Nephron progenitor cell (in vitro differentiated cells): ENCODE measurements around the gene EPS8.

Source experiments
- DNase-seq: peaks from one replicate; pipeline ENCODE4 v3.0.0; 2021
- H3K27ac Mint-ChIP-seq: 2 replicates; pipeline ENCODE4 v1.8.0; 2021; ENCODE audit warnings: mild to moderate bottlenecking, moderate library complexity, mixed read lengths
- H3K27me3 Mint-ChIP-seq: 2 replicates; pipeline ENCODE4 v1.8.0; 2021; ENCODE audit warnings: mild to moderate bottlenecking, low read depth, mixed read lengths; ENCODE audit not compliant: poor library complexity
- H3K36me3 Mint-ChIP-seq: 2 replicates; pipeline ENCODE4 v1.8.0; 2021; ENCODE audit warnings: low read depth, mixed read lengths
- H3K4me1 Mint-ChIP-seq: 2 replicates; pipeline ENCODE4 v1.8.0; 2021; ENCODE audit warnings: mixed read lengths
- H3K4me3 Mint-ChIP-seq: 2 replicates; pipeline ENCODE4 v1.8.0; 2021; ENCODE audit warnings: mild to moderate bottlenecking, moderate library complexity, mixed read lengths
- H3K9me3 Mint-ChIP-seq: 2 replicates; pipeline ENCODE4 v1.8.0; 2021; ENCODE audit warnings: mild to moderate bottlenecking, moderate library complexity, mixed read lengths
- CTCF ChIP-seq: fragments of 200-600 bp; sonication (generic); IDR thresholded peaks from 2 replicates; pipeline ENCODE4 v1.5.0; 2021; ENCODE audit warnings: antibody characterized with exemption

The EPS8 gene

GRCh38 chr12:15634010-15634683, 155.0 kb downstream of the EPS8 start:
- no peaks in the 10 kb centered on the region for H3K9me3 Mint-ChIP-seq
- H3K27ac Mint-ChIP-seq = no peak overlapping the region
- TF ChIP-seq CTCF = no peak
- H3K4me3 Mint-ChIP-seq = no peak overlapping the region
- no peaks in the 10 kb centered on the region for H3K27me3 Mint-ChIP-seq
- peaks cover 20% of the 10 kb centered on the region for H3K4me1 Mint-ChIP-seq
- no peak for DNase-seq
- H3K36me3 Mint-ChIP-seq = no peaks in the 10 kb centered on the region

GRCh38 chr12:15633201-15633600, 156.0 kb downstream of the EPS8 start:
- DNase-seq = no peak
- no peaks in the 10 kb centered on the region for H3K9me3 Mint-ChIP-seq
- peaks cover 29% of the 10 kb centered on the region for H3K4me1 Mint-ChIP-seq
- no peaks in the 10 kb centered on the region for H3K27me3 Mint-ChIP-seq
- no peak overlapping the region for H3K4me3 Mint-ChIP-seq
- H3K27ac Mint-ChIP-seq = no peak overlapping the region
- no peak for TF ChIP-seq CTCF
- no peaks in the 10 kb centered on the region for H3K36me3 Mint-ChIP-seq

GRCh38 chr12:15632708-15633107, 156.5 kb downstream of the EPS8 start:
- Mint-ChIP-seq H3K27me3 (no peaks in the 10 kb centered on the region), H3K27ac (no peak overlapping the region), H3K9me3 (no peaks in the 10 kb centered on the region)

GRCh38 chr12:15631007-15631715, 158.0 kb downstream of the EPS8 start:
- Mint-ChIP-seq H3K9me3 (no peaks in the 10 kb centered on the region), H3K4me1 (peaks cover 32% of the 10 kb centered on the region), H3K27me3 (no peaks in the 10 kb centered on the region), H3K36me3 (no peaks in the 10 kb centered on the region), H3K27ac (no peak overlapping the region), H3K4me3 (no peak overlapping the region)
- DNase-seq = no peak
- TF ChIP-seq CTCF = no peak

More at GRCh38 chr12:15632708-15633107, 156.5 kb downstream of the EPS8 start:
- no peak for DNase-seq
- Mint-ChIP-seq H3K4me1 (peaks cover 32% of the 10 kb centered on the region), H3K4me3 (no peak overlapping the region), H3K36me3 (no peaks in the 10 kb centered on the region)
- no peak for TF ChIP-seq CTCF

GRCh38 chr12:15629761-15630160, 159.4 kb downstream of the EPS8 start:
- Mint-ChIP-seq H3K4me3 (no peak overlapping the region), H3K4me1 (peaks cover 32% of the 10 kb centered on the region), H3K9me3 (no peaks in the 10 kb centered on the region), H3K27me3 (no peaks in the 10 kb centered on the region), H3K27ac (no peak overlapping the region), H3K36me3 (no peaks in the 10 kb centered on the region)
- no peak for DNase-seq
- TF ChIP-seq CTCF = no peak

- no peak overlapping the region for H3K4me3 Mint-ChIP-seq
- peaks cover 32% of the 10 kb centered on the region for H3K4me1 Mint-ChIP-seq
- H3K27me3 Mint-ChIP-seq = no peaks in the 10 kb centered on the region
- DNase-seq = no peak
- H3K9me3 Mint-ChIP-seq = no peaks in the 10 kb centered on the region
- no peak for TF ChIP-seq CTCF
- peak overlapping the region; percentile 9 for H3K27ac Mint-ChIP-seq
- no peaks in the 10 kb centered on the region for H3K36me3 Mint-ChIP-seq
These were observed 160.1 kb downstream of the EPS8 start for GRCh38 chr12:15629108-15629507.
